Activated CD4-positive, CD25-positive, alpha-beta regulatory T cell treated with anti-CD3 and anti-CD28 coated beads, Interleukin-2, amount 50 U/mL, for 72 hours (primary cell): ENCODE data around the gene URAD.
"Not testable (repeated sequence)": the region's sequence is repeated elsewhere in the genome, so short reads cannot be mapped to it uniquely, and the experiment has no call there.

ENCODE experiments used
- DNase-seq: peaks from one replicate; pipeline ENCODE4 v3.0.0; 2021

URAD gene

DNA sequence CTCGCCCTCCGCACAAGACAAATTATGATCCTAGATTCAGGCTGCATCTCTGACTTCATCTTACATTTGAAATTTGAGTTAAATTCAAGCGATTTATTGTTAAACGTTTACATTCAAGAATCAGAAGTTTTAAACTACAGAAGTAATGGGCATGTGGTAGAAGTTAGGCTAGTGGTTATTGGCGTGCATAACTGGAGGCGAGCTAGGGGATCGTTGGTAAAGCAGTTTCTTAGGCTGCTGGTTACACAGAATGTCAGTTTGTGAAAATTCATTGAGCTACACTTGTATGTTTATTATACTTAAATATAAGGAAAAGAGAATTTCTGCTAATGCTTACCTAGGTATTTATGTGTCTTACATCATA lies 18.6 kb downstream of the URAD start:
- DNase-seq: no peak

DNA sequence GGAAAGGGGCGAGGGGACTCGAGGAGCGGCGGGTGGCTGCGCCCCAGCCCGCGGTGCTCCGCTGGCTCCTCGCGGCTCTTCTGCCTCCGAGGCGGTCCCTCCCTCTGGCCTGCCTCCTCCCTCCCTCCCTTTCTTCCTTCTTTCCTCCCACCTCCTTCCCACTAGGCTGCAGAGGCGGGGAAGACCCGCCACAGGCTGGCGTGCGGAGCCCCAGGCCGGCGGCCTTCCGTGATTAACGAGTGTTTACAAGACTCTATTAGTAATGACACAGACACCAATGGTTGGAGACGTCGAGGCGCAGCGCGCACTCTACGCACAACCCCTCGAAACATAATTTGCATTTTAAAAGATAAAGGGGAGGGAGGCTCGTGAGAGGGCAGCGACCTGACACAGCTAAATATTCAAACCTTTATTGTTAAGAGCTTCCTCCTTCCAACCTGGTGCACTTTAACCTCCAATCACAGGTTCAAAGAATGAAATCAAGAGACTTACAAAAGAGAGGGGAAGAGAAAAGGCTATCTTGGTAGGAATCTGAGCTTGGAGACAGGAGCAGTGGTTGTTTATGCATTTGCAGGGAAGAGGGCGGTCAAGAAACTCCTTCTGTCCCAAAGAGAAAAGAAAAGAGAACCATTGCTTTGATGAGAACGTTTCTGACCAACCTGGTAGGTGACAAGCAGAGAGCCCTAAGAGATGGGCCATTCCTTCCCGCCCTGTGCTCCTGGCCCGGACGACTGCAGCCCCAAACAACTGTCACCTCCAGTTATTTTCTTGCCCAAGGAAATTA lies 19.2 kb downstream of the URAD start, which contains the start of gene CDX2:
TSS of gene CDX2 (minus strand) at position 234 of the 784 bp plus-strand sequence. CDS start 309 bp downstream, outside the sequence.
- no peak for DNase-seq

DNA sequence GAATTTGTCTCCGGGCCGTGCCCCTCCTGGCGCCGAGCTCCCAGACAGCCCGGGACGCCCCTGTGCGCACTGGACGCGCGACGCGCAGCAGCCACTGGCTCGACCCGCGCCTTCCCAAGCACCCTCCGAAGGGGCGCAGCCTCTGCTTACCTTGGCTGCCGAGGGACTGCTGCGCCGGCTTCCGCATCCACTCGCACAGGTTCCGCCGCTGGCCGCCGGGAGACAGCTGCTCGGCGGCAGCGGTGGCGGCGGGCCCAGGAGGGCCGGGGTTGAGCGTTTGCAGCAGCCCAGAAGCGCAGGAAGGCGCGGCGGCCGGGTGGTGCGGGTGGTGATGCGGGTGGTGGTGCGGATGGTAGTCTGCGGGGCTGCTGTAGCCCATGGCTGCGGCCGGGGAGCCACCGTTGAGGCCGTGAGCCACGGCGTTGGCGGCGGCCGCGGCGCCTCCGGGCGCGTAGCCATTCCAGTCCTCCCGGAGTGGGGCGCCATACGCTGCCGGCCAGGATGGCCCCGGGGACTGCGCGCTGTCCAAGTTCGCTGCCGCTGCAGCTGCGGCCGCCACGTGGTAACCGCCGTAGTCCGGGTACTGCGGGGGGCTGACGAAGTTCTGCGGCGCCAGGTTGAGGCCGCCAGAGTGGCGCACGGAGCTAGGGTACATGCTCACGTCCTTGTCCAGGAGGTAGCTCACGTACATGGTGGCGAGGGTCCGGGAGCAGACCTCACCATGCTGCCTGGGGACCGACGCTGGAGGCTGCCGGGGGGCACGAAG lies 20.0 kb downstream of the URAD start:
- DNase-seq: no peak

DNA sequence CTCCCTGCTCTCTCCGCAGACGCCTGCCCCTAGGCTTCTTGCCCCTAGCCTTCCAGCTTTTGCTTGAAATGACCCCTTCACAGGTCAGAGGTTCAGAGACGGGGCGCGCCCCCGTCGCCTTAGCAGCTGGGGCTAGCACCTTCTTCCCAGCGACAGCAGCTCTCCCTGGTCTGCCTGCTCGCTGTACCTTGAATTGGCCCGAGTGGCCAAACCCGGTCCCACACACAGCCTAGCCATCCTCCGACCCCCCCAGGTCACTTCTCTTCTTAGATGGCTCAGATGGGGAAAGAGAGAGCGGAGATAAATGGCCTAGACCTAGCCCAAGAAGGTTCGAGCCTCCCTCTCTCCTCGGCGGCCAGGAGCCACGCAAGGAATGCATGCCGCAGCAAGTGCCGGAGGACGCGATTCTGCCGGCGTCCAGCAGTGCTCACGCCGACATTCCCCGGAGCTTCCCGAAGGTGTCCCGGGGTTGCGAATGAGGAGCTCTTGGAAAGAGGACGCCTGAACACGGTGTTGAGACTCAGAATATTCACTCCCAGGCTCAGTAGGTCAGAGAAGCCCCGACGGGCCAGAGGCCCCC lies 20.7 kb downstream of the URAD start:
- no peak for DNase-seq

DNA sequence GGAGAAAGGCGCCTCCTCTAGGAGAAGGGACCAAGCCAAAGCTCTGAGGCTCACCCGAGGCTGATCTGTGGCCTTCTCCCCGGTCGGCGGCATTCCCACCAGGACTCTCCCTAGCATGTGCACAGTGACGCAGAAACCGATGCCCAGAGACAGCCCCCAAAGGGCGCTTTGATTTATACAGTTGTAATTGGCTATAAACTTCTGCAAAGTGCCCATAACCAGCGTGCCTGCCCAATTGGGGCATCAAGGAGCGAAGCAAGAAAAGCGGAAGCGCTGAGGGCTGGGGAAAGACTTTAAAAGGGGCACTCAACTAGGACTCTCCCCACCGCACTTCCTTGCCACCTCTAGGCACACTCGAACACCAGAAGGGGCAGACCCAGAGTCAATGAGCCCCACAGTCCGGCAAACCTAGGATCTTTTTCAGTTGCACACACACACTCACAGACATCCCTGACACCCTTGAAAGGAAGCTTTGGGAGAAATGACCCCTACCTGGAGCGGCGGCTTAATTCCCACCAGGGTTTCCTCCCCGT lies 21.2 kb downstream of the URAD start:
- no peak for DNase-seq

DNA sequence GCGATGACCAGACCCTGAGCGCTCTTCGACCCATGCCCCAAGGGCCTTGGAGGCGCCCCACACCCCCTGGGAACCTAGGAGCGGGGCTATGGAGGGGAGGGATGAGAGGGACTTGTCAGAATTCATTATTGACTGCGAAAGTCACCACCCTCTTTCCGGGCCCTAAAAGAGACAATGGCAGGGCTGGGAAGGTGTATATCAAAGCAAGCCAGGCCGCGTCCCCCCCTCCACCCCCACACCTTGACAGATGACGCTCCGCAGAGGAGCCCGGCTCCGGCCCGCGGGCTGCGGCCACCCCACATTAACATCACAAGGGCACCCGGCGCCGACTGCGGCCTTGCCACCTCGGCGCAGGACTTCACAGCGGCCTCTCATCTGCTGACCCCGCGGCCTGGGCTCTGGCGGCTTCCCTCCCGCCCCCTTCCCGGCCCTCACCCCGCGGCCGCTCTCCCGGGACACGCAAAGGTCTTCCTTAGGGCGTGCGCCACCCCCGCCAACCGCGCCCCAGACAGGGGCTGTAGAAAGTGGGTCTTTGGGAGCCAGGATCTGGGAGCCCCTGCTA lies 21.8 kb downstream of the URAD start:
- DNase-seq: no peak

DNA sequence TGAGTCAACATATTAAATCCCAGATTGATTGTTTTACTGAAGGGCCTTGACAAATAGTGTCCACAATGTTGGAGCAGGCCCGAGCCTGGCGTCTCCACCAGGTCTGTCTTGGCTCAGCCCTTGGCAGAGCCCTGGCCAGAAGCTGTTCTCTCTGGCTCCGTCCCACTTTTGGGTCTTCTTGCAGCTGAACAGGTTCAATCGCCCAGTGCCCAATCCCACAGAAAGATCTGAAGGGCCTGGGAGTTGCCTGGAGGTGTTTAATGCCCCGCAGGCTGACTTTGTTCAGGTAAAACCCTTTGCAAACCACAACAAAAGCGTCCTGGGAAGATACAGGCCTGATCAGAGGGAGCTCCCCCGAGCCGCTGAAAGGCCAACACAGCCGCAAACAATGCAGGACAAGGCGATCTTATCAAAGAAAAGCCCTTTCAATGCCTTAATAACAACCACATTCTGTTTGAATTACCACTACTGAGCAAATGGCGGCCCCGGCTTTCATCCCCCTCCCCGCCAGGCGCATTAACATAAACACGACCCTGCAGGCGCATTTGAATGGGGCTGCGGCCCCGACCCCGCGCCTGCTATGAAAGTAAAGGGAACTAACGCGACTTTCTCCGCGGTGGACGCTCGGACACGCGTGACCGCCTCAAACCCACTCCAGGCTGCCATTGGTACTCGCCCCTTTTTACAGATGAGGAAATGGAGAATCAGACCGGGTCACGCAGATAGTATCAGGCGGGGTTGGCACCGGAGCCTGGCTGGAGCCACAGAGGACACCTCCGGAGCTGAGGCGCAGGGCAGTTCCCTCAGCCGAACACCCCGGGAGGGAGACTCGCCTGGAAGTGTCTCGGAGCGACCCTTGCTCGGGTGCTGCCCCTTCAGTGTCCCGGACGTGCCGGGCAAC lies 22.5 kb downstream of the URAD start:
- DNase-seq: no peak

DNA sequence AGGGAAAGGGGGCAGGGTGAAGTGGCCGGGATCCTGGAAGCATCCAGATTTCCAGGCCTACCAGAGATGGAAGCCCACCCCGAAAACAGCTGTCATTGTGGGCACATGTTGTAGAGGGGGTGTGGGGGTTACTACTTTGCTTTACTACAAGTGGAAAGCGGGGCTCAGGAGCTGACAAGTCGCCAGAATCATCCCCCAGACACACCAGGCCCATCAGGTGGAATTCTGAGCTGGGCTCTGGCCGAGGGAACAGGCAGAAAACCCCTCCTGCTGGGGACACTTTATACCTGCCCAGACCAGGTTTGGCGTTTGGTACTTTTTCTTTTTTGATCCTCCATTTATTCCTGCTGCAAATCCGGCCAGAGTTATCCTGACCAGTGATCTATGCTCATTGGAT lies 23.2 kb downstream of the URAD start:
- no peak for DNase-seq

DNA sequence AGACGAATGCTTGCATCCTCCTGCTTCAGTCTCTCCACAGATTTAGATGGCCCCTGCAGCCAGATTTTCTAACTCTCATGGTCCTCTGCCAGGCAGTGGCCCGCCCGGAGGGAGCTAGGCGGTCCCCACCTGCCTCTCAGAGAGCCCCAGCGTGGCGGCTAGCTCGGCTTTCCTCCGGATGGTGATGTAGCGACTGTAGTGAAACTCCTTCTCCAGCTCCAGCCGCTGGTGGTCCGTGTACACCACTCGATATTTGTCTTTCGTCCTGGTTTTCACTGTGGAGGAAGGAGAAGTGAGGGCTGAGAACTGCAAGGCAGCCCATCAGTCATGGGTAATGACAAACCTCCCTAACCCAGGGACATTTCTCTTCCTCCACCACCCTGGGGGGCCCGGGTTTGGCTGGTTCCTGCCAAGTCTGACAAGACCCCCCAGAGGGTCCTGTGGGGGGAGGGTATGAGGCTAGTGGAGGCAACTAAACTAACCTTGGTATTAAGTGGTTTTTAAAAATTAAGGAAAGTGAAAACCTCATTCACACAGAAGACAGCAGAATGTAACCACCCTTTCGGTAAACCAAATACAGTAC lies 23.7 kb downstream of the URAD start:
- DNase-seq: no peak

DNA sequence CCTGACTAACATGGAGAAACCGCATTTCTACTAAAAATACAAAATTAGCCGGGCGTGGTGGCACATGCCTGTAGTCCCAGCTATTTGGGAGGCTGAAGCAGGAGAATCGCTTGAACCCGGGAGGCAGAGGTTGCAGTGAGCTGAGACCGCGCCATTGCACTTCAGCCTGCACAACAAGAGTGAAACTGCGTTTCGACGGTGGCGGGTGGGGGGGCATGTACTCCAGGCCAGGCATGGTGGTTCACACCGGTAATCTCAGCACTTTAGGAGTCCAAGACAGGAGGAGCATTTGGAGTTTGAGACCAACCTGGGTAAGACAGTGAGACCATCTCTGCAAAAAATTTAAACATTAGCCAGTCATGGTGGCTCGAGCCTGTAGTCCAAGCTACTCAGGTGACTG lies 24.3 kb downstream of the URAD start:
- not testable (repeated sequence) for DNase-seq

DNA sequence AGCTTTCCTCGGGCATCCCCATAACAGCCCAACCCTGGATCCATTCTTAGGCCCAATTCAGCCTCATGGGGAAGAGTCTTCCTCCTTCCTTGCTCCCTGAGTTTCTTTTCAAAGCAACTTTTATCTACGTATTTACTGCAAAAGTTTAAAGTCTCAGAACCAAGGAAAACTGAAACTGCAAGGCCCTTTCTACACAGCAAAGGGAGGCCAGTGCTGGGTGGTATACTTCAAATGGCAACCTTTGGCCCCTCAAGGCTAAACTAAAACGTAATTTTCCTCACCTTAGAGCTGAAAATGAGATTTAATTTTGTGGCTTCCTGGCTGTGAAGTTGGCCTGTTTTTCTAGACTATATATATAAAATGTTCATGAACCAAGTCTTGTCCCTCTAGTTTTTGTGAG lies 25.0 kb downstream of the URAD start:
- no peak for DNase-seq

DNA sequence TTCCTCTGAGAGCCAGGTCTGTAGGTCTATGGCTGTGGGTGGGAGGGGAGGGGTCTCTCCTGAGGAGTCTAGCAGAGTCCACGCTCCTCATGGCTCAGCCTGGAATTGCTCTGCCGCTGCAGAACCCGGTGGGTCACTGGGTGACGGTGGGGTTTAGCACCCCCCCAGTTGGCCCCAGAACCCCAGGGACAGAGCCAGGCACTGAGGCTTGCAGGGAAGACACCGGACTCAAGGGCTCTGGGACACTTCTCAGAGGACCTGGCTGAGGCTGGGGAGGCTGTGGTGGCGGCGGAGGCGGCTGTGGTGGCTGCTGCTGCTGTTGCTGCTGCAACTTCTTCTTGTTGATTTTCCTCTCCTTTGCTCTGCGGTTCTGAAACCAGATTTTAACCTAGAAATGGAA lies 25.5 kb downstream of the URAD start:
- no peak for DNase-seq

DNA sequence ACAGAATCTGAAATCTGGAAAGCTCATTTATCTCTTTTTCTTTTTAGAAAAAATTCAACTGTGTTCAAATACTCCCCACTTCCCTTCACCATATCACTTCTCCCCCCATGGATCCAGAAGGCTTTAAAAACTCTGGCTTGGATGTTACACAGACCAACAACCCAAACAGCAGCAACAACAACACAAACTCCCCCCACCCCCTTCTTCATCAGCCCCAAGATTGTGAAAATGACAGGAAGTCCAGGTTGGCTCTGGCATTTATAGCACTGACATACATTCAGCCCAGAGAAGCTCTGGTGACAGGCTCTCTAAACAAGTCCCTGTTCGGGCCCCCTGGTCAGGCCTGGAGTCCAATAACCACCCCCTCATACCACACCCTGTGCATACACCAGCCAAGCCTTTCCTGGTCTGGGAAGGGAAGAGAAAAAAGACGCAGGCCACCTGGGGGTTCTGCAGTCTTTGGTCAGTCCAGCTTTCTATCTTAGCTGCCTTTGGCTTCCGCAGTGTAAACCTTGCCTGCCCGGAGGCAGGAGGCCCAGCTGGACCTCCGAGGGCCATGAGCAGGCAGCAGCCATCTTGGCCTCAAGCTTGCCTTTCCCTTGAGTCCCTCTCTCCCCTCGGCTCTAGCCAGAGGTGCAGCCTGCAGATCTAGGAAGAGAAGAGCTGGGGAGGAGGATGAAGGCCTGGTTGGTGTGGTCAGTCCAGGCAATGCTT lies 26.2 kb downstream of the URAD start:
- DNase-seq: no peak

DNA sequence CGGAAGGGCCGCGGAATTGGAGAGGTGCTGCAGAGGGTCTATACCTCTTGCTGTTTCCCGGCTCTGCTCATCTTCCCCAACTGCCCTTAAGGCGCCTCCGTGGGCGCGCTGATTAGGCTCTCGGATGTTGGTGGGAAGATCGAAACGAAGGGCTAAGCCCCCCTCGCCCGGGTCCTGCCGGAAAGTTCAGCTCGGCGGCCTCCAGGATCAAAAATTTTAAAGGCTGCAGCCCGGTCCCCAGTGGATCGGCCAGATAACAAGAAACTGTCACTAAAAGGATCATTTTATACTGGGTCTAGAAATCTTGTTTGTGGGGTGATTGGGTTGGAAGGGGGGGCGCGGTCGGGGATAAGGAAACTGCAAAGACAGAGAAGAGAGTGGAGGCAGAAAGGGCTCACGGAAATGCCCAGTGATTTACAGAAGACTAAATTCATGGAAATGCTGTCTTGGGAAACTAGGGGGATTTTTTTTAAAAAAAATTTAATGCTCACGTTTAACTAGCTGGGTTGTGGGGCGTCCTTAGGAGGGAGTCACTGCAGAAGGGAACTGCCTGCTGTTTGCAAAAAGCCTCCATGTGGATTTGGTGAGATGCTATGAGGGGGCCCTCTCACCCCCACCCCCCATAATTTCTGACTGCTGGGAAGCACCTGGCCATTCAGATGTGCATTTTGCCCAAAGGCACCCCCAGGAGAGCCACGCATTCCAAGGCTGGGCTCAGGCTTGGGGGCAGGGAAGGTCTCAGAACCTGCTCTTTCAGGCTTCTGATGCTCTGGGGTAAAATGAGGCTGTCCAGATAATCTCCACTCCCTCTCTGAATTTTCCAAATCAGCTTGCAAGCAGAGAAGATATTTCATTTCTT lies 27.0 kb downstream of the URAD start:
- DNase-seq: no peak

DNA sequence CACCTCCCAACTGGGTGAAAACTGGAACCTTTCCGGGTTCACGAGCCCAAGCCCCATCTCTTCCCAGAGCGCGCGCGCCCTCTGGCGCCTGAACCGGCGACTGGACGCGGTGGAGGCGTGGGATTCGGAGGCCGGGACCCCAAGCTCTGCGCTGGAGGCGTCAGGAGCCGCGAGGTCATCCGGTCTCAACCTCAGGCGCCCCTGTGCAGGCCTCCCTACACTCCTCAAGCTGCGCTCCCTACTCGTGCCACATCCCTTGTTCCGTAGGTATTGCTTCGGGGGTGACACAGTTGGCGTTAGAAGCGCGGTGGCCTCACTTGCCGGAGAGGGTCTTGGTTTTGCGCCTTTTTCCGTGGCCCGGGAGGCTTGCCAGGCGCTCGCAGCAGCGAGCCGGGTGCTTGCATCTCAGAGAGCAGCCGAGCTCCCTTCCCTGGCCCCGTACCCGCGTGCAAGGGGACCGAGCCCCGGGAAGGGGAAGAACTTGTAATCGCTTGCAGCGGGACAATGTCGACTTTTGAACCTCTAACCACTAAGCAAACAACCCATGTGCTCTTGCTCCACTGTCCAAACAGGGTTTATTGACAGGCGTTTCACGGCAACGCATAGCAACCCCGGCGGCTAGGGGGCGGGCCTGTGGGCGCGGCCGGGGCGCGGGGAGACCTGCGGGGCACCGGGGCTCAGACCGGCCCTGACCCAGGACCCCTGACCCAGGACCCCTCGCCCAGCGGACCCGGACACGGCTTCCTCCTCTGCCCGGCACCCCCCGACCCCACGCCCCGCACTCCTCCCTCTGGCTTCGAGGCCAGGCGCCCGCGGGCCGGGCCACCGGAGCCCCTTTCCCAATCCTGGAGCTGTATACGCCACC lies 27.9 kb downstream of the URAD start:
- DNase-seq: no peak

DNA sequence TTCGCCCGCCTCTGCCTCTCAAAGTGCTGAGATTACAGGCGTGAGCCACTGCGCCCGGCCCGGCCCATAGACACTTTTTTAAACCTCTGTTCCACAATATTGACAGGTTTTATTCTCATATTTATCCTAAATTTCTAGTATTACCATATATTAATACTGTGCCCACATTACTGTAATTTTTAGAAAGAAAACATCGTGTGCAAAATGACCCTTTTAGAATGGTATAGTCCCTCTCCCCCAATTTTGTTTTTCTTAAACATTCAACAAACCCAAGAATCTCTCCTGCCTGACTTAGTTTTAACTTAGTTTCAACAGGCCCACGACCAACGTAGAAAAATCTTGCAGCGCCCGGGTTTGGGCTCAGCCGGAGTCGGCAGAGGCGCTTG lies 28.5 kb downstream of the URAD start:
- no peak for DNase-seq

DNA sequence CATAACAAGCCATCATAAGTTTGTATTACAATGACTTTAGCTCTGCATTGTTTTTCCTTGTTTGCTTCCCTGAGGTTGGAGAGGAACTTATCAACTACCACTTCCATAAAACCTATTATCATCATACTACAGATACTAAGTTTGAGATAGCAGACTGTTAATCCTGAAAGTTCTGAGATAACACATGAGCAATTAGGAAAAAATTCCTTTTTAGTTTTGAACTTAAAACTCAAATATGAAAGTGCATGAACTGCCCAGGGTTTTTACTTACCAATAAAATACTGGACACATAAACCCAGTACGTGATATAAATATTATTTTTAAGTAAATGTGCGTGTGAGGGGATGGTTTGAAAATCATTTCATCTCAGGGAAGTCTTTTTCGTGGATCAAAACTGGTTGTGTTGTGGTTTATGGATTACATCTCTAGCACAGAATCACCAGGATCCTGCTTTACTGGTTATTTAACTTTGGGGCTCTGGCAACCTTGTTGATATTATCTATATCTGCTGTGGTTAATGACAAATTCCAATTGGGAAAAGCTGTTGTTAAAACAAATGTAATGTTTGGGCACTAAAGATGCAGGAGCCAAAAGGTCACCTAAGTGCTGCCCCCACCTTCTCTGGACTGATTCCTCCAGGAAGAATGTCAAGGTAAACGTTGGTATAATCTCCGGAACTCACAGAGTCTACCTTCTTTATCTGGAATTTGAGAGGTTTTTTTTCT lies 31.8 kb downstream of the URAD start:
- no peak for DNase-seq

DNA sequence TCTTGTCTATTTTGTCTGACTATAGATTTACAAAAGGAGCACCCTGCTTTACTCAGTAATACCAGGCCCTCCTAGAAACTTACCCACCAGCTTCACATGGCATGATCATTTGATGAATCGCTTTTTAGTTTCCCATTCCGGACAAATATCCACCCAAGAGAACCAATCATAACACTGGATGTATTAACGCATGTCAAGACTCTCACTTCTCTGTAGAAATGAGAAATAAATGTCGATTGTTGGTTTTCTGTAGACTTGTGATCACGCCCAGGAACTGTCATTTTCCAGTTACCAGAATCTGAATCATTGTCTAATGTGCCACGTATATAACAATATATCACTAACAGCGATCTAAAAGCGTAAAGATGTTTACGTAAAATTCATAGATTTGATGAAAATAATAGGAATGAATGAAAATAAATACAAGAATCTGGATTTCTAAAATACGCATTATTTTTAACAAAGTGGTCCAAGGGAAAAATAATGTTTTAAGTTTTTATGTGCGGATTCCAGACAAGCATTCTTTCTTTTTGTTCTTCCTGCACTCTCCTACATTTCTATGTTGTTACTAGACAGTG lies 33.4 kb downstream of the URAD start:
- no peak for DNase-seq
